Activated naive CD4-positive, alpha-beta T cell treated with anti-CD3 and anti-CD28 coated beads, Interleukin-2, amount 50 U/mL, for 16 hours (primary cell): Measurements from ENCODE around the gene CACNG4.
"Not testable (repeated sequence)": the region's sequence is repeated elsewhere in the genome, so short reads cannot be mapped to it uniquely, and the experiment has no call there.

Source experiments
- DNase-seq: peaks from one replicate; pipeline ENCODE4 v3.0.0-alpha.2; 2020

The CACNG4 gene

DNA sequence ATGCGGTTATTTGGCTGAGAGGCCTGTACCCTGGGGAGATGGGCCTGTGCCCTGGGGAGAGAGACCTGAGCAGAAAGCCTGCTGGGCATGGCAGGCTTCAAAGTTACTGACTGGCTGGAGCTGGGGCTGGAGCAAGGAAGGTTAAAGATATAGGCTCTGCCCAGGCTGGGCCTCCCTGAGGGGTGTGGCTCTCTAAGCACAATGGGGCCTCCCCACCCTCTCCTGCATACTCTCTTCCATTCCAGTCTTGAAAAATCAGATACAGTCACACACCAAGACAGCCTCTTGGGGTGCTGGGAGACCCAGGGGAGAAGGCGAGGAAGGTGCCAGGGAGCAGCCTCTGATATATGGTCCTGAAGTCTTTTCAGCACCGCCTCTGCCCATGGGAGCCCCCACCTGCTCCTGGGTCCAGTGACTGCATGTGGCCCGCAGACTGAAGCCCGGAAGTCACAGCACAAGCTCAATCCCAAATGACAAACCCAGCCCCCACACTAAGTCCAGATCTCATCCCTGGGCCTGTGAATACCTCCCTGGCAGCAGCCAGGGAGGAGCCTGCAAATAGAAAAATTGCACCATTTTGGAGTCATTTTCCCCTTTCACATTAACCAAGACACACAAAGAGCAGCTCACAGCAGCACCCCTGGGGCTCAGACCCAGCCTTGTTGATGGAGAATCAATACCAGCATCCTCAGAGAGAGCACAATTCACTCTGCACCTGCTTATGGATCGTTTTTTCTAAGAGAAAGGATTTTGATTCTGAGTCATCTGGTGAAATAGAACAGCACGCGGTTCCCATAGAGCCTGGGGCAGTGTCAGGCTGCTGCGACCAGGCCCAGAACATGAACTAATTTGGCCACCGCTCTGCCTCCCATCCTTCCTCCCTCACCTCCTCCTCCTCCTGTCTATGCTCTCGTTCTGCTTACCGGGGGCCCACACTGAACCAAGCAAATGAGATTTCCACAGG, 54.2 kb downstream of the CACNG4 start:
- no peak for DNase-seq

DNA sequence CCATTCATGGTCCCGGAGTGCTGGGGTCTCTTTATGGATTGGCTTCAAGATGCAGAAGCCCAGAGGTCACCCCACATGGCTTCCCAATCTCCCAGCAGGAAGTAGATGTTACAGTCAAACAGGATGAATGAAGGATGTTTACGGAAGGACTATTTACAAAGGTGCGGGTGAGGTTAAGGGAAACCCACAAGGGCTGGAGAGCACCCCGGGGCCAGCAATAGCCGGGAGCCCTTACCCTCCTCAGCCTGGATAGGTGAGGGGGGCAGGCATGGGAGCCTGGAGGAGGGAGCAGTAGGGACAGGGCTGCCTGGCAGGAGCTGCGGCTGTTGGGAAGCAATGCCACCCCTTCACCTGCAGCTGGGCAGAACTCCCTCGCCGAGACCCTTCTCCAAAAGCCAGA, 55.3 kb downstream of the CACNG4 start:
- DNase-seq = no peak

- no peak for DNase-seq
Observed at GRCh38 chr17:67020293-67020766, 55.8 kb downstream of the CACNG4 start.

- no peak for DNase-seq
Observed at GRCh38 chr17:67021196-67021595, 56.7 kb downstream of the CACNG4 start.

GRCh38 chr17:67021743-67022450, 57.4 kb downstream of the CACNG4 start:
- DNase-seq = no peak

GRCh38 chr17:67022451-67022810, 57.9 kb downstream of the CACNG4 start:
- DNase-seq = no peak

DNA sequence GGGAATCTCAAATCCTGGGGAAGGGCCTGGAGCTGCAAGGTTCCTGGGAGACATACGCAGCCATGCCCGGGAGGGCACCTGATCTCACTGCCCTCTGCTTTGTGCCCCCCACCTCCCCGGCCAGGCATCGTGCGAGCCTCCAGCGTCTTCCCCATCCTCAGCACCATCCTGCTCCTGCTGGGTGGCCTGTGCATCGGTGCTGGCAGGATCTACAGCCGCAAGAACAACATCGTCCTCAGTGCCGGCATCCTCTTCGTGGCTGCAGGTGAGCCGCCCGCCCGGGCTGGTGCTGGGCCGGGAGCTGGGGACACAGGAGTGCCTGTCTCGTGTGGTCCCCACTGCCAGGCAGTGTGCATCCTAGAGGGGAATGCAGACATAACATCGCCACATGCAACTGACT, 60.2 kb downstream of the CACNG4 start:
- DNase-seq = no peak

GRCh38 chr17:67025216-67025792, 60.8 kb downstream of the CACNG4 start:
- no peak for DNase-seq

DNA sequence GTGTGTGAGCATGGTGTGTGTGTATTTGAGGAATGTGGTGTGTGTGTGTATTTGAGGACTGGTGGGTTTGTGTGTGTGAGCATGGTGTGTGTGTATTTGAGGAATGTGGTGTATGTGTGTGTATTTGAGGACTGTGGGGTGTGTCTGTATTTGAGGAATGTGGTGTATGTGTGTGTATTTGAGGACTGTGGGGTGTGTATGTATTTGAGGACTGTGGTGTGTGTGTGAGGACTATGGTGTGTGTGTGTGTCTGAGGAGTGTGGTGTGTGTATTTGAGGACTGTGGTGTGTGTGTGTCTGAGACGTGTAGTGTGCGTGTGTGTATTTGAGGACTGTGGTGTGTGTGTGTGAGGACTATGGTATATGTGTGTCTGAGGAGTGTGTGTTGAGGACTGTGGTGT, 61.8 kb downstream of the CACNG4 start:
- no peak for DNase-seq

DNA sequence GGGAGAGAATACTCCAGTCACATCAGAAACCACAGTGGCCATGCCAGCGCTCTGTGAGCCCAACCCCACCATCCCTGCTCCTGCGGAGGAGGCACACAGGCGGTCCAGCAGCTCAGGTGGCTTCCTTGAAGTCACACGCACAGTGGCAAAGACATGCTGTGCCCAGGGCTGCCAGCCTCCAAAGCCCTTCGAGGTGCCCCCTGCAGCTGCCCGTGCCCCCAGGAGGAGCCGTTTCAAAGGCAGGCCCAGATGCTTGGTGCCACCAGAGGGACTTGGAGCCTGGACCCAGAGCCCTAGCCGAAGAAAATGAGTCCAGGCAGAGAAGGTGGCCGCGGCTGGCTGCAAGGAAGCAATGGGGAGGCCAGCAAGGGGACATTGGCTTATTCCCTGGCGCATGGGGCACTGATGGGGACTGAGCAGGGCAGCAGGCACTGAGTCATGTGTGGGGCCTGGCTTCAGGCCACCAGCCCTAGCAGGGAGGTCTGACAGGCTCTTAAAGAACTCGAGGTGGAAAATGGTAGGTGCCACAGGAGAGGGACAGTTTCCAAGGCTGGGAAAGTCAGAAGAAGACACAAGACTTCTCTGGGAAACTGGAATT, 62.6 kb downstream of the CACNG4 start:
- DNase-seq = no peak

- no peak for DNase-seq
Observed at GRCh38 chr17:67030641-67031040, 66.1 kb downstream of the CACNG4 start.

- DNase-seq = no peak
Observed at GRCh38 chr17:67032382-67032781, 67.9 kb downstream of the CACNG4 start.

GRCh38 chr17:67032985-67033384, 68.5 kb downstream of the CACNG4 start:
- no peak for DNase-seq

- DNase-seq = no peak
Observed at GRCh38 chr17:67033613-67034012, 69.1 kb downstream of the CACNG4 start.

DNA sequence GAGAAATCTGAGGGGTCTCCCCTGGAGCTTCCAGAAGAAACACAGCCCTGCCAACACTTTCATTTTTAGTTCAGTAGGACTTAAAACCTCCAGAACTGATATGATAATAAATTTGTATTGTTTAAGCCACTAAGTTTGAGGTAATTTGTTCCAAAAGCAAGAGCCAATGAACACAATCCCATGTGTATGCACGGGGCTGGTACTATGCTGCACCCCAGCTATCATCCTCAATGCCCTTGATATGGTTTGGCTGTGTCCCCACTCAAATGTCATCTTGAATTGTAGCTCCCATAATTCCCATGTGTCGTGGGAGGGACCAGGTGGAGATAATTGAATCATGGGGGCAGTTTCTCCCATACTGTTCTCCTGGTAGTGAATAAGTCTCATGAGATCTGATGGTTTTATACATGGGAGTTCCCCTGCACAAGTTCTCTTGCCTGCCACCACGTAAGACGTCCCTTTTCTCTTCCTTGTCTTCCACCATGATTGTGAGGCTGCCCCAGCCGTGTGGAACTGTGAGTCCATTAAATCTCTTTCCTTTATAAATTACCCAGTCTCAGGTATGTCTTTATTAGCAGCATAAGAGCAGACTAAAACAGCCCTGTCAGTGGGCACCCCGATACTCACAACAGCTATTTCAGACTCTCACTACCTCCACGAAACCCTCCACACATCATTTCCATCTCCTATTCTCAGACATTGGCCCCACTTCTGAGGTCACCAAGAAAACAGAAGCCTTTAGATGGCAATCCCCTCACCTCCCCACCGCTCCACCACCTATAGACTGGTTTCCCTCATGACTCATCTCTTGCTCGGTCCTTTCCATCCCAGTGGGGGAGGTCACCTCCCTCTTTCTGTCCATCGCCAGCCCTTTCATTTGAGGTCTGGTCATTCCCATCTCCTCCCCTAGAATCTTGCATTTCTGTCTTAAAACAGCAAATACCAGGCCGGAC, 70.9 kb downstream of the CACNG4 start:
- DNase-seq = no peak

DNA sequence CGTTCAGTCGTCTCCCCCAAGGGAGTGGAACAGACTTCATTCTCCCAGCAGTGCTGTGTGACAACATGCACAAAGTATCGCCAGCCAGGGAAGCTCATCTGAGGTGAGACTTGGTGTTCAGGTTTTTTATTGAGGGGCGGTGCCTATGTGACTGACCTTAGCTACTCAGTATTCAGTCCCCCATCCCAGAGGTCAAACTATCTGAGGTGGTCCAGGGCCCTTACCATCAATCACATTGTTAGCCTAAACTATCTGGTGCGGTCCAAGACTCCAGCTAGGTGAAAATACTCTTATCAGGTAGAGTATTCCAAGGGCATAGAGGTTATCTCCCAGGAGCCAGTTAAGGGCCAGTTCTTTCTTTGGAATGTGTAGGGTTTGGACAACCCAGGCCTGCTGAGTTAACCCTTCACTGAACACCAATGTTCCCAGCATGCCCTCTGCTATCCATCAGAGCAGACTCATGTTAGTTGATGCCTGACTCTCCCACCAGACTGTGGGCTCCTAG, 74.4 kb downstream of the CACNG4 start:
- no peak for DNase-seq

DNA sequence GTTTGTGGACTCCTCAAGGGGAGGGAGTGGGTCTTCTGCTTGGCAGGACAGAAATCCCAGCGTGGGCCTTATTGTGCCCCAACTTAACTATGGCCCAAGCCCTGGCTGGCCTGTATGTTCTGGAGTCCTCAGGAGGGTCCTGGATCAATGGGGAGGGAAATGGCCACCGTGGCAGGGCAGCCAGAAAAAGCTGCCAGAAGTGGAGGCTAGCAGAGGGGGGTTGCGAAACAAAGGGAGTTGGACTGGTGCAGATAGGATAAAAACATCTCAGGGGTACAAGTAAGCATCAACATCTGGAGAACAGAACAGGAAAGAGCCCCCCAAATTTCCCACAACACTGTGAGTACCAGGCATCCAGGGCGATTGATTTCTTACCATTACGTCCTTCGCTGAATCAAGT, 76.1 kb downstream of the CACNG4 start:
- DNase-seq = no peak

DNA sequence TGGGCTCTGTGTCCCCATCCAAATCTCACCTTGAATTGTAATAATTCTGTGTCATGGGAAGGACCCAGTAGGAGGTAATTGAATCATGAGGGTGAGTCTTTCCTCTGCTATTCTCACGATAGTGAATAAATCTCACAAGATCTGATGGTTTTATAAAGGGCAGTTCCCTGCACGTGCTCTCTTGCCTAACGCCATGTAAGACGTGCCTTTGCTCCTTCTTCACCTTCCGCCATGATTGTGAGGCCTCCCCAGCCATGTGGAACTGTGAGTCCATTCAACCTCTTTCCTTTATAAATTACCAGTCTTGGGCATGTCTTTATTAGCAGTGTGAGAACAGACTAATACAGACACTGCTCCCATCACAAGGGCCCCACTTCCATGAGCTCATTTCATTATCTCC, 76.6 kb downstream of the CACNG4 start:
- not testable (repeated sequence) for DNase-seq

GRCh38 chr17:67041531-67041930, 77.0 kb downstream of the CACNG4 start:
- no peak for DNase-seq

GRCh38 chr17:67041941-67042899, 77.7 kb downstream of the CACNG4 start:
- no peak for DNase-seq

DNA sequence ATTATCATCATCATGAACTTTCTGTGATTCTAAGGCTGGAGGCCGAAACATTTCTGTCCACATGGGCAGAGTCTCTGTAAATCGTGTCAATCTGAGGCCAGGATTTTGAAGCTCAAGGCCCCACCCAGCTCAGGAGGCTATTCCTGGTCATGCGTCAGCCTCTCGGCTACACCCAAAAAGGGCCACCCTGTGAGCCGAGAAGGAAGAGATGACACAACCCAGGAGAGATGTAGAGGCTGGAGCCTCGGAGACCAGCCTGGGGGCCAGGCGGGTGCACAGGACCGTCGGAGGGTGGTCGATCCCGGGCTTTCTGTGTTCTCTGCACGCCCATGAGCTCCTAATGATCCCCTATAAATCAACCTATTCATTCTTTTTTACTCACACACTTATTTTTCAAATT, 78.8 kb downstream of the CACNG4 start:
- no peak for DNase-seq
